ENCODE data around the gene PNRC1.

DNA sequence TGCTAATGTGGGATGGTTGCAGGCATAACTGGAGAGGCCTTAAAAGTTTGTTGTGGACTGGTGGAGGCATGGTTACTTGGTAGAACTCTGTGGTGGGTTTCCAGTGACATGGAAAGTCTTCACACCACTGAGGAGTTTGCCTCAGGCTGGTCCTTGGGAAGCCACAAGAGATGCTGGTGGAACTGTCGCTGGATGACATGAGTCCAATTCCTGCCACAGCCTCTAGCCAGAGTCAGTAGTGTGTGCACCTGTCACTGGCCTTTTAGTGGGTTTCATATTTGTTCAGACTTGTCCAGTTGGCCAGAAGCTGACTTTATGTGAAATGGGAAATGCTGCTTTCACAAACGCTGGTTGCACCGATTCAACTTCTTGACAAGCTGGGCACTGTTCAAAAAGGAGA is 51.0 kb downstream of the PNRC1 start:
- TF ChIP-seq, protein P1, sequence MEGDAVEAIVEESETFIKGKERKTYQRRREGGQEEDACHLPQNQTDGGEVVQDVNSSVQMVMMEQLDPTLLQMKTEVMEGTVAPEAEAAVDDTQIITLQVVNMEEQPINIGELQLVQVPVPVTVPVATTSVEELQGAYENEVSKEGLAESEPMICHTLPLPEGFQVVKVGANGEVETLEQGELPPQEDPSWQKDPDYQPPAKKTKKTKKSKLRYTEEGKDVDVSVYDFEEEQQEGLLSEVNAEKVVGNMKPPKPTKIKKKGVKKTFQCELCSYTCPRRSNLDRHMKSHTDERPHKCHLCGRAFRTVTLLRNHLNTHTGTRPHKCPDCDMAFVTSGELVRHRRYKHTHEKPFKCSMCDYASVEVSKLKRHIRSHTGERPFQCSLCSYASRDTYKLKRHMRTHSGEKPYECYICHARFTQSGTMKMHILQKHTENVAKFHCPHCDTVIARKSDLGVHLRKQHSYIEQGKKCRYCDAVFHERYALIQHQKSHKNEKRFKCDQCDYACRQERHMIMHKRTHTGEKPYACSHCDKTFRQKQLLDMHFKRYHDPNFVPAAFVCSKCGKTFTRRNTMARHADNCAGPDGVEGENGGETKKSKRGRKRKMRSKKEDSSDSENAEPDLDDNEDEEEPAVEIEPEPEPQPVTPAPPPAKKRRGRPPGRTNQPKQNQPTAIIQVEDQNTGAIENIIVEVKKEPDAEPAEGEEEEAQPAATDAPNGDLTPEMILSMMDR (IDR thresholded peaks at IDR 0.05; ENCODE audit: borderline replicate concordance, extremely low read depth, low read length, poor library complexity, severe bottlenecking), result no peak
- TF ChIP-seq EZH2 (IDR thresholded peaks at IDR 0.05; ENCODE audit: borderline replicate concordance, low read depth, low read length, severe bottlenecking), result no peak

Data from DND-41 (cell line).